Epithelial cell of esophagus (primary cell): ENCODE measurements around the gene HOXA3.

Source experiments
- DNase-seq: peaks from one replicate; pipeline ENCODE4 v3.0.0; 2010; ENCODE audit warnings: low read depth
- H3K4me3 ChIP-seq: 2 replicates; pipeline ENCODE4 v1.5.1; 2011; ENCODE audit warnings: mild to moderate bottlenecking, low read length, control low read depth
- CTCF ChIP-seq: IDR thresholded peaks from 2 replicates; pipeline ENCODE4 v1.5.1; 2011; ENCODE audit warnings: low read depth, mild to moderate bottlenecking, low read length, control low read depth, inconsistent platforms; ENCODE audit not compliant: insufficient read depth; ENCODE audit errors: missing control alignments

The HOXA3 gene

DNA sequence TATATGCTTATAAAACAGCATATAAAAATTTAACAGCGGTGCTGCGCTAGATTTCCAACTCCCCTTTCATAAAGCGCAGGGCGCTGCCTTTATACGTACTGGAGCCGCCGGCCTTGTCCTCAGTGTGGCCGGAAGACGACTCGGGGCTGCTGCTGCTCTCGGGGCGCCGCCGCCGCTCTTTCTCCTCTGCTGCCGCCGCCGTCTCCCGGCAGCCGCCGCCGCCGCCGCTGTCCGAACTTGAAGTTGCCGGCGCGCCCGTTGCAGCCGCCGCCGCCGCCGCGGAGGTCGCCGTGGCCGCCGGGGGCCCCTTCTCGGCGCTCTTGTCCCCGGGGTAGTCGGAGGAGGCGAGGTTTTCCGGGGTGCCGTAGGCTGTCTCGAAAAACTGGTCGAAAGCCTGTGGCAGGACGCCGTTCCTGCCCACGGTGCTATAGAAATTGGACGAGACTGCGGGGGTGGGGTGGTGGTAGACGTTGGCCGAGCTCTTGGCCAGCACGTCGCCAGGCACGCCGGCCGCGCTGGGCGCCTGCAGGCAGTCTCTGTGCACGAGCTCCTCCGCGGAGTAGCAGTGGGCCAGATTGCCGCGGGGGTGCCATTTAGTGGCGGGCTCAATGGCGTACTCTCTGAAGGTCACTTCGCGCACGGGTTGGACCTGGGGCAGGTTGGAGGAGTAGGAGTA lies 32.1 kb upstream of the HOXA3 start:
- DNase-seq, result peak; percentile 36
- H3K4me3 ChIP-seq, result peak overlapping the region; percentile 30
- no peak for TF ChIP-seq CTCF

GRCh38 chr7:27183682-27184336 lies 31.4 kb upstream of the HOXA3 start:
- TF ChIP-seq CTCF, result peak; percentile 5
- no peak for DNase-seq
- peak overlapping the region; percentile 30 for H3K4me3 ChIP-seq

DNA sequence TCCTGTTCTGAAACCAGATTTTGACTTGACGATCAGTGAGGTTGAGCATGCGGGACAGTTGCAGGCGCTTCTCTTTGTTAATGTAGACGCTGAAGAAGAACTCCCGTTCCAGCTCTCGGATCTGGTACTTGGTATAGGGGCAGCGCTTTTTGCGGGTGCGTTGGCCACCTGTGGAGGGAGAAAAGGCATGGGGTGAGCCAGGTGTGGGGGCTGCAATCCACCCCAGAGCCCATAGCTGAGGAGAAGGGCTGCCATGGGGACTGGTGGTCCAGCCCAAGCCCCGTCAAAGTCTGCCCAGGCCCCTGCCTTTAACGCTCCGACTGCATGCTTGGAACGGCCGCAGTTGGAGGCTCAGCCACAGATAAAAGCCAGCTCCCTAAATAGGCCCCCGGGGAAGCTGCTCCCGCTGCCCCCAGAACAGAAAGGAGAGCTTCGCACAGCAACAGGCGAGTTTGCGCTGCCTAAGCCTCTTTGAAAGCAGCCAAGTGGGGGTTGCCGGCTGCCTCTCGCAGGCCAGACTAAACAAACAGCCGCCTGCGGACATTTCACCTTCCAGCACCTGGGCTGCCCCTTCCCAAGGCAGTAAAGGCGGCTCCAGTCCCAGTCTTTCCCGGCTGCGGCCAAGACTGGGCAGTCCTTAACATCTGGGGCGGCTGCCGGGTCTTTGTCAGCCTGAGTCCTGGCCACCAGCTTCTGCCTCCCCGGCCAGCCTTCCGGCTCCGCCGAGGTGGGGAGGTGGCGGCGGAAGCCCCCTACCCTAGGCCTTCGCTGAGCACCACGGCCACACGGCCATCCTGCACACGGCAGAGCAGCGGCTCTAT lies 30.7 kb upstream of the HOXA3 start:
- TF ChIP-seq CTCF, result no peak
- no peak overlapping the region for H3K4me3 ChIP-seq
- DNase-seq, result no peak

DNA sequence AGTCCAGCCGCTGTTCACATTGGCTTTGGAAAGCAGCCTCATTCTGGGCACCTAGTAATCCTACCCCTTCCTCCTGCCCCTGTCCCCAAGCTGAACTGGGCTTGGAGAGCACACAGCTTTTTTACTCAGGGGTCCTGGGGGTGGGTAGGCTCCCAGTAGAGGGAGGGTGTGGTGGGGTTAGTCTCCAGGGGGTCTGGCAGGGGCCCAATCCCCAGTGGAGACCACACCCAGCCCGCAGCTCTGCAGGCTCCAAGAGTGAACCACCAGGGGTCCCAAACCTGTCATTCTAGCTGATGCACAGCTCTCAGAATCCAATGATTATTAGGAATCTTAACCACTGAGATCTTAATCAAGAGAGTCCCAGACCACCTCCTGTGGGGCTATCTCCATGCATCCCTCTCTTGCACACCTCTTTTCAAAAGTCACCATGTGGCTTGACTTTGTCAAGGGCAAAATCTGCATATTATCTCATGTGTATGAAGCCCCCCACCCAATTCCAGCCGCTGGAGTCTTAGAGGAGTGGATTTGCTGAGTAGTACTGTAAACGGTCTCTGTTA lies 30.0 kb upstream of the HOXA3 start:
- DNase-seq, result no peak
- no peak overlapping the region for H3K4me3 ChIP-seq
- no peak for TF ChIP-seq CTCF

- TF ChIP-seq CTCF, result no peak
- no peak overlapping the region for H3K4me3 ChIP-seq
- DNase-seq, result no peak
Measured at GRCh38 chr7:27181795-27182275, 29.5 kb upstream of the HOXA3 start.

DNA sequence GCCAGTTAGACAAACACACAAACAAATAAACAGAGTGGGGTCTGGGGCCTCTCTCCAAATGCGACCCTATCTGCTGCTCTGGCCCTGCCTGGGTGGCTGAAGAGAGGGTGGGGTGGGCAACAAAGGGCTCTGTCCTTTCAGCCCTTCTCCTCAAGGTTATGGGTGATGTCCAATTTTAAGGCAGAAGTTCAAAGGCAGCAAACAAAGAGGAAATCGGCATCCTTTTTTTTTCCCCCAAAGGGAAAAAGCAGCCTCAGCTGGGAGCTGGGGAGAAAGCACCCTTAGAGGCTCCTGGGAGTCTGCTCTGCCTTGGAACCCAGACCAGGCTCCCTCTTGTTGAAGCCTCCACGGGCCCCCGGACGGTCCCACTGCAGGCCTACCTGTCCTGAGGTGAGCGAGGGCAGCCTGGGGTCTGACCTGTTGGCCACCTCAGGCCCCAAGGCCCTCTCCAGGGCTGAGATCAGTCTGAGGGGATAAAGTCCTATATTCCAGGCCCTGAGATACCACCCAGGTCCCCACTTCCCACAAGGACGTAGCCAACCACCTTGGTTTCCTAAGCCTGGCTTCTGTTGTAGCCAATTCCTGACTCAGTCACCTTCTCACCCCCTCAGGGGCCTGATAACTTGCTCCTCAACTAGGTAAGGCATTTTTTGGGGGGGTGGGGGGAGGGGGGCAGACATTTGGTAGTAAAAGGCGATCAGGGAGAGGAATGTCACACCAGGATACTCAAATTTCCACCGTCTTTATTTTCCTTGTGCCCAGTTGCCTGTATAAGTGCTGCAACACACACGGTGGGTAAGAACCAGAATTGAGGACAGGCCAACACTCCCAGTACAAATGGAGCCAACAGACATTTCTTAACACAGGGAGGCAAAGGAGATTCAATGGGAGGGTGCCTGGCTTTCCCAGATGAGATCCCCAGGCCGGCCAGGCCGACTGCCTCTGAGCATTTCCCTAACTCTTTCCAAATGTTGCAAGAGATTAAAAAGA lies 28.3 kb upstream of the HOXA3 start:
- H3K4me3 ChIP-seq, result no peak overlapping the region
- no peak for TF ChIP-seq CTCF
- DNase-seq, result no peak
